GM20431 (cell line): ENCODE results near the gene RPAP3.

Experiments used
- in situ Hi-C: fragments of 300-500 bp; cut with MseI, MboI; formaldehyde crosslinking; loops from one replicate; pipeline ENCODE4 v1.15.0; 2020; ENCODE audit warnings: low sequenced_read_pairs; ENCODE audit not compliant: unreplicated experiment

RPAP3 gene, protein sequence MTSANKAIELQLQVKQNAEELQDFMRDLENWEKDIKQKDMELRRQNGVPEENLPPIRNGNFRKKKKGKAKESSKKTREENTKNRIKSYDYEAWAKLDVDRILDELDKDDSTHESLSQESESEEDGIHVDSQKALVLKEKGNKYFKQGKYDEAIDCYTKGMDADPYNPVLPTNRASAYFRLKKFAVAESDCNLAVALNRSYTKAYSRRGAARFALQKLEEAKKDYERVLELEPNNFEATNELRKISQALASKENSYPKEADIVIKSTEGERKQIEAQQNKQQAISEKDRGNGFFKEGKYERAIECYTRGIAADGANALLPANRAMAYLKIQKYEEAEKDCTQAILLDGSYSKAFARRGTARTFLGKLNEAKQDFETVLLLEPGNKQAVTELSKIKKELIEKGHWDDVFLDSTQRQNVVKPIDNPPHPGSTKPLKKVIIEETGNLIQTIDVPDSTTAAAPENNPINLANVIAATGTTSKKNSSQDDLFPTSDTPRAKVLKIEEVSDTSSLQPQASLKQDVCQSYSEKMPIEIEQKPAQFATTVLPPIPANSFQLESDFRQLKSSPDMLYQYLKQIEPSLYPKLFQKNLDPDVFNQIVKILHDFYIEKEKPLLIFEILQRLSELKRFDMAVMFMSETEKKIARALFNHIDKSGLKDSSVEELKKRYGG

DNA sequence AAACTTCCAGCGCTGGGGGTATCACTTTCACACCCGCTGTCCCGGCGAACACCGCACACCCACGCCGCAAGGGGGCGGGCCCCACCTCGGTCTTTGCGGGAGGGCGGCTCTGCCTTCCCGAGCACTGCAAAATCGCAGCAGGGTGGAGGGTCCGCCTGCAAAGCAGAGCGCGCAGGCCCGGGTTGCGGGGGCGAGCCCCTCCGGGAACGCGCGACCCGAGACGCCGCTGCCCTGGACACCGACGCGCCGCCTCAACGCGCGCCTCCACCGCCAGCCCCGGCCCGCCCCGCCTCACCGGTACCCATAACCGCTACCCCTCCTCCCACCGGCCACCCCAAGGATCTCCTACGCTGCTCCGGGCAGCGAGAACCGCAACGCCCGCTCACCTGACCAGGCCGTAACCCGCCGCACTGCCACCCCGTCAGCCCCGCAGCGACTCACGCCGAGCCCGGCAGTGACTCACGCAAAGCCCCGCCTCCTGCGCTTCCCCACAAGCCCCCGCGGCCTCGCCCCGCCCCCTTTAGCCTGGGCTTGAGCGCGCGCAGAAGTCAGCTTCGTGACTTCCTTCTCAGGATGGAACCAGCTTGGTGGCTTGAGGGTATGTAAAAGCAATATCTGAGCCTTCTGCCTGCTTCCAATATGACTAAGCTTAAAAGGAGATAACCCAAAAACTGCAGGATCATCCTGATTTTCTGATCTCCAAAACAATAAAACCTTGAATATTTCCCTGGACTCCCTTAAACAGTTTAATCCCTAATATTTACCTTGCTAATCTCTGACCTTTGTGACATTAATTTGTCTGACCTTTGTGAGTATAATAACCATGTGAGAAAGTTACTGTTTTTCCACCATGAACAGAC lies at the start of gene RPAP3:
TSS of gene RPAP3 (minus strand) at position 465 of the 860 bp plus-strand sequence. CDS start 3,190 bp downstream, outside the sequence.
- in situ Hi-C loops: no loop called here

DNA sequence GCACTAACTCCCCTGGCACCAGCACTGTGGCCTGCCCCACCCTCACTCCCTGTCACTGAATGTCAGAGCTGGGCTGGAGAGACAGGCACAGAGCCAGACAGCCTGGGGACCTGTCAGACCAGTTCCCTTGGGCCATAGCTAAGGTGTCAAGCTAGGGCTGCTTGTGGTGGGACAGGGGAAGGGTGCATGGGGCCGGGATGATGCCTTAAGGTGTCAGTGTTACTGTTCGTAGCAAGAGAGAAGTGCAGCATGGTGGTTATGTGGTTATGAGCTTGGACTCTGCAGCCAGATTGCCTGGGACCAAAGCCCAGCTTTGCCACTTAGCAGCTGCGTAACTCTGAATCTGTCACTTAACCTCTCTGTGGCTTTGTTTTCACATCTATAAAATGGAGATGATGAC lies 49.1 kb upstream of the RPAP3 start:
- in situ Hi-C loops: no loop called here

DNA sequence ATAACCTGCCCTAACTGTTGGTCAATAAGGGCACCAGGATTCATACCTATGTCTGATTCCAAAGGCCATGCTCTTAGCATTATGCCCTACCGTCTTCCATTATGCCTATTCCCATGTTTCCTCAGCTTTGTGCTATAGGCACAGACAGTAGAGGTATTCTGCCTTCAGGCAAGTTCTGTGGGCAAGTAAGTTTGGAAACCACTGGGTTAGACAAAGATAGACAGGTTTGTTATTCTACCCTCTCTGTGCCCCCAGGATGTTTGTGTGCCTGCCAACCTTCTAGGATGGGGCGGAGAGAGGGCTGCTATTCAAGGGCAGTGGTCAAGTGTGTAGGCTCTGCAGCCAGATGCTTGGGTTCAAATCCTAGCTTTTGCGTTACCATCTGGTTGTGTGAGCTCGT lies 48.3 kb upstream of the RPAP3 start:
- in situ Hi-C loops: no loop called here

DNA sequence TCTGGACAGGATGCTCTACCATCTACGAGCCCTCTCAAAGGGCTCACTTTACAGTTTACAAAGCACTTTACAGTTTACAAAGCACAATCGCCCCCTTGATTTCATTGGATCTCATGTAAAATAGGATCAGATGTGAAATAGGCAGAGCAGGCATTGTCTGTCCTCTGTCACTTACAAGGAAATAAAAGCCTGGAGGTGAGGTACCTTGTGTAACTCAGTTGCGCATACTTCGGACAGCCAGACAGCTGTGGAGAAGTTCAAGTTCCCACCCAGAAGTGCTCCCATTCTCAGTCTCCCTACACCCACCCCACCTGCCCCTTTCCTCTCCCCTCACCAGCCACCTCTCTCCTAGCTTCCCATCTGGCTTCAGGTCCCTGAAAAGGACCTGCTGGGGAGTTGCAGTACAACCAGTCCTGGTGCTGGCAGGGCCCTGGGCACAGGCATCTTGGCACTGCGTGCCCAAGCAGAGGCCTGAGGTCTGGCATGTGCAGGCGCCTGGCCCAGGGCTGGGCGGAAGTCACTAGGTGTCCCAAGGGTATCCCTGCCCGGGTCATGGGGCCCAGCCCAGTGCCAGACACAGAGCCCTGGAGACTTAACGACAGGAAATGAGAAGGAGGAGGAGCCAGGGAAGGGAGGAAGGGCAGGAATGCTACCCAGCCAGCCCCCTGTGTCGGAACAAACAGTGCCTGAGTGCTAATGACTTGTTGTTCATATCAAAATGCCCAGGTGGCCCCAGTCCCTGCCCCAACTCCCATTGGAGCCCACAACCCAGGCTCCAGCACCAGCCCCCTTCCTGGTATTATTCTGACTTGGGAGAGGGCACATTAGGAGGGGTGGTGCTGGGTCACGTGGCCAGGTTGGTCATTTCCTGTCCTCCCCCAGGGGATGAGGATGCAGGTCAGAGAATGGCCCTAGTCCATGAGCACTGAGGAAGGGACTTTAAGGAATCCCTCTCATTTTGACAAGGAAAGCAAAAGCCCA lies 47.5 kb upstream of the RPAP3 start:
- in situ Hi-C loops: no loop called here

DNA sequence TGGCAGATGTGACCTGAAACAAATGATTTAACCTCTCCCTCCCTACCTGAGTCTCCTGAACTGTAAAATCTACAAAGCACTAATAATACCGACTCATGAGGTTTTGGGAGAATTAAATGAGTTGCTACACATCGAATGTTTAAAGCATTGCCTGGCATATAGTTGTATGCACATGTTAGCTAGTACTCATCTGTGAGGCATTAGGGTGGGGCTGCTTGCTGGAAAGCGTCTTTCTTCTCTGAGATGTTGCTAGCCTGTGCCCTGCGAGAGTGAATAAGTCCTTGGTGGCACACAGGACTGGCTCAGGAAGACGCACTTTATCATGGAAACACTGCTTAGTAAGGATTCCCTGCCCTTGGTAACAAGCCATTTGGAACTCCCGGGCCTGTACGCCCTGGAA lies 46.7 kb upstream of the RPAP3 start:
- in situ Hi-C loops: no loop called here

DNA sequence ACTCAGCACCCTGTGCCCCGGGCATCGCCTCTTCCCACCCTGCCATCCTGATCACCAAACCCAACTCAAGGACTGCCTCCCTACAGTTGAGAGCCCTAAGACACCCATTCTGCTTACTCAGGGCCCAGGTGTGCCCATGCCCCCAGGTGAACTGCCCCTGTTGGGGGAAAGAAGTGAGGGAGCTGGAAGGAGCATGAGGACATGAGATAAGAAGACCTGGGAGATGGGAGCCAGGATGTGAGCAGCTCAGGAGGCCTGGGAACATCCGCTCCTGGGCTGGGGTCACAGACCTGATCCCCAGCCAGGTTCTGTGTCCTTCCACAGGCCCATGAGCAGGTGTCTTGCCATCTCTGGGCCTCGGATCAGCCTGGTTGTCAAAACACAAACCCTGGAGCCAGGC lies 46.3 kb upstream of the RPAP3 start:
- in situ Hi-C loops: no loop called here

DNA sequence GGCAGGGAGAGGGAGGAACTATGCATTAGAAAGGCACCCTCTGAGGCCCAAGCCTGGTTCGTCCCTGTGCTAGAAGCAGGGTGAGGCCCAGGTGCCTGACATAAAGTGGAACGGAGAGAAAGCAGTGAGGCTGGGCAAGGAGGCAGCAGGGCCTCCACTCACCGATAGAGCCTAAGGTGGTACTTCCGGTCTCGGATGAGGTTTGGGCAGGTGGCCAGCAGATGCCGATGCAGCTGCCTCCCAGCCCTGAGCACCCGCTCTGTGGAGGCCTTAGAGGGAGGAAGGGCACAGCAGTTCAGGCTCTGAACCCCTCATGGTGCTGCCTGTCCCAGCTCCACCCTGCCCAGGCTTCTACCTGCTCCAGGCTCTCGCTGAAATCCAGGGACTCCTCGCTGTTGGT lies 45.7 kb upstream of the RPAP3 start:
- in situ Hi-C loops: no loop called here

DNA sequence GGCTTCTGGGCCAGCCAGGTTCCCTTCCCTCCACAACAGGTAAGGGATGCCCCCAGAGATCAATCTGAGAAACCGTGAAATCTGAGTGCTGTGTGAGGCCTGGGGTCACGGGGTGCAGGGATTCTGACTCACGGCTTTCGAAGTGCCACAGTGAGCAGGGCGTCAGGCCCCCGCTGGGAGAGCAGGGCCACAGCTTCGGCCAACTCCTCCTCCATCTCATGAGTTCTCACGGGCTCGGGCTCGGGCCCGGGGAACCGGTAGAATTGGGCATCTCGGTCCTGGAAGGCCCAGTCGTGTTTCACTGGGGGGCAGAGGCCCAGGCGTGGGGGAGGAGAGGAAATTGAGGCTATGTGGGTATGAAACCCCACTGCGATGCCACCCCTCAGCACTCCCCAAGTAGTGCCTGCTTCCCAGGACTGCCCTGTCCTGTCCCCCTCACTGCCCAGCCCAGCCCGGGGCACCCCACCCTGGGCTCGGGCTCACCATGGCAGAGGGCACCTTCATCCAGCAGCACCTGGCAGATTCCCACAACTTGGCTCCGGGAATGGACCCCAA lies 45.2 kb upstream of the RPAP3 start:
- in situ Hi-C loops: no loop called here

DNA sequence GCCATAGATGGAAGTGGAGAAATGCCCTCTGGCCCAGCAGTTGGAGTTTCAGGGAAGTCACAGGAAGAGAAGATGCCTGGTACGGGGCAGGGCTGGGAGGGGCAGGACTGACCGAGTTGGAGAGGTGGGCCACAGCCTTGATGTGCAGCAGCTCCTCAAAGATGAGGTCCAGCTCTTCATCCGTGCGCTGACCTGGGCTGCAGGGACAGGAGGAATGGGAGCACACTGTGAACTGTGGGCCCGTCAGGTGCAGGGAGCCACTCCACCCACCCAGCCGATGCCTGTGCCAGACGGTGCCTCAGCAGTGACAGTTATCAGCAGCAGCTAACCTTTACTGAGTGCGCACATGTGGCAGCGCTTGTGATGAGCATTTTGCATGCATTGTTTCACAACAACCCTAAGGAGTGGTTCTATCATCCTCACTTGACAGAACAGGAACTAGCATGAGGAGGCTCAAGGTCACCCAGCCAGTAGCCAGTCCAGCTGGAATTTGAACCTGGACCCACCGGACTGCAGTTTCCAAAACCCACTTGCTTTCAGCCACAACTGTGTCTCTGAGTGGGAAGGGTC lies 44.5 kb upstream of the RPAP3 start:
- in situ Hi-C loops: no loop called here

DNA sequence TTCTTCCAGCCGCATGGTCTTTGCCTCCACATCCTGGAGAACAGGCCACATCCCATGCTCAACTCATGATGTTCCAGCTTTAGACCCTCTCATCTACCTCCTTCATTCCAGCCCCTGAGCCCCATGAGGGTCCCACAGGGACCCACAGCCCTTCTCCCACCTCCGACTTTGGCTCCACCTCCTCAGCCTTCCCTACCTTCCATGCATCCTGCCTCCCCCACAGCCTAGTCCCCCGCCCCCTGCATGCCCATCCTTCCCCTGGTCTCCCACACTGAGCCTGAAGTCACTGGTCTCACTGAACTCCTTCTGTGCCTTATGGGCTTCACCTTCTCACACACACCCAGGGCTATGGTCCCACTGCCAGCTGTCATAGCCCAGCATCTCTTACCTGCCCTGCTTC lies 43.1 kb upstream of the RPAP3 start:
- in situ Hi-C loops: no loop called here

DNA sequence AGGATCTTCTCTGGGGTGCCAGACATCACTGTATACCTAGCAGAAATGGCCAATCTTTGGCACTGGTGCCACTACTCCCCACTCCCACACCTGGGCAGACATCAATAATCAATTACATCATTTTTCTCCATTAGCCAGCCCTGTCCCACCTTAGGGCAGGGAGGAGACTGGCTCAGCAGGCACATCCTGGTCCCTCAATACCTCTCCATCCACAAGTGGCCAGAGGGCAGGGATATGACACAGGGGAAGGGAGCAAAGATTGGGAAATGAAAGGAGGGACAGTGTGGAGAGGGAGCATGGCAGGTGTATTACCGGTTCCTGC lies 42.6 kb upstream of the RPAP3 start:
- in situ Hi-C loops: no loop called here

DNA sequence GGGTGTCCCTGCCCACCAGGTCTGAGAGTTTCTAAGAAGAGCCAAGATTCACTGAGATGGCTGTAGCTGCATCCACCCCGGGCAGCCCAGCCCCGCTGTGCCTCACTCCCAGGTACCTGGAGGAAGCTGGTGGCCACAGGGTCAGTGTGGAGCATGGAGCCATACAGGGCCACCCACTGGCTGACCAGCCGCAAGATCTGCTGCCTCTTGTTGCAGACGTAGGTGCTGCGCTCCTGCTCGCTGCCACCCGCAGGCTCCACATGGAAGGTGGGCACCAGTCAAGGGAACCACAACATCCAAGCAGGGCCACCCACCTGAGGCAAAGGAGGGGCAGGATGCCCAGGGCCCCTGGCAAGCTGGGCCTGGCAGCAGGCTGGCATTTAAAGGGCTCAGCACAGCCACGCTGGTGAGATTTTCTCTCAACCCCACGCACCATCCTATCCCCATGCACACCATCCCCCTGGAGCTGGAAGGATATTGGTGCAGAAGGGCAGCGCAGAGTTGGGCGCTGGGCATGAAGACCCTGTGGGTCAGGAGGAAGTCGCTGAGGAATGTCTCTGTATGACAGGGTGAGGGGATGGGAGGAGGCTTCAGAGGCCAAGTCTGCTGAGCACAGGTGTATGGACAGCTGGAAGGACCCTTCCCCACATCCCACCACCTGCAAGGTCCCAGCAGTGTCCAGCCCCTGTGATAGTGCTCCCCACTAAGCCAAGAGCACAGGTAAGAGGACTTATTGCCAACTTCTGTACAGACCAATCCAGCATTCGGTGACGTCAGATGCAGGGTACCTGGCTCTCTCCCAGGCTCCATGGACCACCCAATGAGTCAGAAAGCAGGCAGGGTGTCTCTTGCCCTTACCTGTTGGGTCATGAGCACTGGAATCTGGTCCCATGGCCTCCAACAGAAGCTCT lies 42.0 kb upstream of the RPAP3 start:
- in situ Hi-C loops: no loop called here

DNA sequence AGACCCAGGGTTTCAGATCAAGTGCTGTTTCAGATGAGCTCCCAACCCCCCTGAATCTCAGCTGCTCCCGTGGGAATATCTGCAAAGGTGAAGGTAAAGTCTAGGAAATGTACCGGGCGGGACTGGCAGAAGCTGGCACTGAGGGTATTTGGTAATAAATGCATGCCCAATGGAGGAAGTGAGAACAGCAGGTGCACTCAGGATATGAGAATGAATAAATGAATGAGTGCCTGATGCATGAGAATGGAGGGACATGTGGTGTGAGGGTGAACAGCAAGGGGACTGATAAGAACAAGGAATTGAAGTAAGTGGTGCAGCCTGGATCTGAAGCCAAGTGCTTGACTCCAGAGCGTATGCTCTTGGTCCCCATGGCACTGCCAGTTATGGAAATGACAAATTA lies 41.3 kb upstream of the RPAP3 start:
- in situ Hi-C loops: no loop called here

DNA sequence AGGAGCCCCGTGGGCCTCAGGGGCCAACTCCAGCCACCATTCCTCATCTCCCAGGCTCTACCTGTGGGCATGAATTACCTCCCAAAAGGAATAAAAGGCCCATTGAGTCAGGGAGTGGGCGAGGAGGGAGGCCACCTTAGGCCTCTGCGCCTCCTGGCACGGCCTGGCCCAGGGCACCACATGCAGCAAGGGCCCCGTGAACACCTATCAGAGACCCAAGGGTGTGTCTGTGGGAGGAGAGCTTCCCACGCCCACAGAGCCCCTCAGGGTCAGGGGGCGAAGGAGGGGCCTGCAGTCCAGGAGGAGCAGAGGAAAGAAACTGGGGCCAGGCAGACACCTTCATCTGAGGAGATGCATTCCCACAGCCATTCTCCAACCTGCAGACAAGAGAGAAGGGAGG lies 40.7 kb upstream of the RPAP3 start:
- in situ Hi-C loops: no loop called here

DNA sequence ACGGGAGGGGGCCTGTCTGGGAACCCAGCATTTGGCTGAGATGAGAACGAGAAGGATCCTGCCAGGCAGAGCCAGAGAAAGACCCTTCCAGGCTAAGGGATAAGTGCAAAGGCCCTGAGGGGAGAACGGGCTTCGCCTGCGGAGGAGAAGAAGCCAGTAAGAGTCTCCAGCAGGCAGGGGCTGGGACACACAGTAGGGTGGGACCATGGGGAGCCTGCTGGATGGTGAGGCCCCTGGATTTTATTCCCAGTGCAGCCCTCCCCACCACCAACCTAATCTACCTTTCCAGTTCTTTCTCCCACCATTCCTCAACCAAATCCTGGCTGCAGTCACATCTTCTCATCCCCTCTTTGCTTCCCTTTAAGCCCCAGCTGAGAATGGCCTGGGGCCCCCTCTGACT lies 40.2 kb upstream of the RPAP3 start:
- in situ Hi-C loops: no loop called here

DNA sequence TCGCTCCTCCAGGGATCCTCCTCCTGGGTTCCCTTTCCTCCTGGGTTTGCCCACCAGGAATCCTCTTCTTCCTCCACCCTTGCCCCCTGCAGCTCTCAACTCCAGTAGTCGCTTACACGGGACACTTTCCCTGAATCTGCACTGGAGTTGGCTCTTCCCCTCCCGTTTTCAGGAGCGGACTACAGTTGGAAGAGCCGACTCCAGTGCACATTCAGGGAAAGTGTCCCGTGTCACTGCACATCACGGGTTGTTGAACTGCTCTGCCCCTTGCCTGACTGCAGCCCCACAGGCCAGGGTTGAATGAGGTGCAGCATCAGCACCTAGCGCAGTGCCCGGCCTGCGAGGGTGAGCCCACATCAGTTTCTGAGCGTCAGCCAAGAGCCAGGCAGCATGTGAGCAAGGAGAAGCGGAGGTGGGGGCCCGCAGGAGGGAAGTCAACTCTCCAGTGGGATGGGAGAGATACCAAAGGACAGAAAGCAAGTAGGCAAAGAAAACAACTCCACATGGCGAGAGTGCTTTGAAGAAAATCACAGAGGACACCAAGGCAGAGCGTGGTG lies 39.7 kb upstream of the RPAP3 start:
- in situ Hi-C loops: no loop called here

DNA sequence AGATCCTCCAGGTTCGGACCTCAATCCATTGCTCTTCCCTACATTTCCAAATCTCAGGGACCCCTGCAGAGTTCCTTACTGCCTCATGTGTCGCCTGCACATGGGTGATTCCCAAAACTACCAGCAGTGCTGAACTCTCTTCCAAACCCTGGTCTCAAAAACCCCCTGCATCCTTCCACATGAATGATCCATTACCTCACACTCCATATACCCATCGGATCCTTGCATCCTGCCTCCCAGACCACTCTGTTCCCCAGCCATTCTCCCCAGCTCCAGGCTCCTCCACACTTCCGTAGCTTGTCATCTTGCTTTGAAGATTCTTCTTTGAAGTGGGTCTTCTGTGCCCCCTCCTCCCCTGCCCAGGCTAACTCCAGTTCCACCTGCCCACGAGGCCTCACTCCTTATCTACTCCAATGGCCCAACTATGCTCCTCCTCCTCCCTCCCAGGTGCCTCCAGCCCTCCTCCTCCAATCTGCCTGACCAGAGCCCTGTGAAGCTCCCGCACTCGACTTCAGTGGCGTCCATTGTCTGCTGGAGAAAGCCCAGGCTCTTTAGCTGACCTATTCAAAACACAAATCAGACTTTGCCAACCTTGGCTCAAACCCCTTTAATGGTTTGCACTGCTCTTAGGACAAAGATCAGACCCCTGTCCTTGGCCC lies 39.1 kb upstream of the RPAP3 start:
- in situ Hi-C loops: no loop called here
